ENCODE data around the gene SLC35E4. TPM values are rescaled to one million over a fixed set of nuclear protein-coding genes. Genes with fewer than 3 reads are reported as not detected.

Gene SLC35E4
- total and polyA plus RNA-seq, 5 donors from 2014 or later, result 1.9 to 14.5 (median 4.2) TPM

- H3K27ac ChIP-seq (ENCODE audit: insufficient read depth, low read length, poor library complexity, severe bottlenecking), result no peak overlapping the region
- Mint-ChIP-seq H3K27ac (no peak overlapping the region), H3K4me1 (peaks cover under 1 to 26% (median 13%) of the 10 kb centered on the region in 4 donors), H3K36me3 (peaks cover 6% of the 10 kb centered on the region), H3K4me3 (peak overlapping the region in 1 of 4 donors; percentile 66), H3K27me3 (no peaks in the 10 kb centered on the region), H3K9me3 (no peaks in the 10 kb centered on the region)
- H3K4me3 ChIP-seq (ENCODE audit: low read depth, low read length), result no peak overlapping the region
- no peaks in the 10 kb centered on the region for H3K9me3 ChIP-seq (ENCODE audit: control insufficient read depth in 2 of 2, low read length in 2 of 2)
- peaks cover 10% of the 10 kb centered on the region for H3K4me1 ChIP-seq (ENCODE audit: control insufficient read depth, insufficient read depth, low read length, poor library complexity, severe bottlenecking)
- no peaks in the 10 kb centered on the region for H3K36me3 ChIP-seq (ENCODE audit: control insufficient read depth, insufficient read depth, low read length)
- DNase-seq (no peak), ATAC-seq (ENCODE audit: low read depth in 2 of 2) (no peak)
- H3K27me3 ChIP-seq (ENCODE audit: control insufficient read depth, insufficient read depth, low read length), result no peaks in the 10 kb centered on the region
Observed at GRCh38 chr22:30646518-30647160, 11.1 kb downstream of the SLC35E4 start.

- Histone ChIP-seq H3K36me3 (ENCODE audit: control insufficient read depth, insufficient read depth, low read length) (no peaks in the 10 kb centered on the region), H3K4me3 (ENCODE audit: low read depth, low read length) (no peak overlapping the region), H3K27me3 (ENCODE audit: control insufficient read depth, insufficient read depth, low read length) (no peaks in the 10 kb centered on the region), H3K27ac (ENCODE audit: insufficient read depth, low read length, poor library complexity, severe bottlenecking) (no peak overlapping the region), H3K9me3 (ENCODE audit: control insufficient read depth in 2 of 2, low read length in 2 of 2) (no peaks in the 10 kb centered on the region), H3K4me1 (ENCODE audit: control insufficient read depth, insufficient read depth, low read length, poor library complexity, severe bottlenecking) (peaks cover 10% of the 10 kb centered on the region)
- Mint-ChIP-seq H3K4me1 (peaks cover 9 to 30% (median 20%) of the 10 kb centered on the region in 4 donors), H3K9me3 (no peaks in the 10 kb centered on the region), H3K36me3 (peaks cover 6% of the 10 kb centered on the region), H3K27me3 (no peaks in the 10 kb centered on the region), H3K4me3 (no peak overlapping the region), H3K27ac (no peak overlapping the region)
- DNase-seq (no peak), ATAC-seq (ENCODE audit: low read depth in 2 of 2) (no peak)
Observed at GRCh38 chr22:30647536-30647935, 12.0 kb downstream of the SLC35E4 start.

- ATAC-seq (ENCODE audit: low read depth in 2 of 2), result no peak
- no peaks in the 10 kb centered on the region for H3K9me3 Mint-ChIP-seq
- peaks cover 6% of the 10 kb centered on the region for H3K36me3 Mint-ChIP-seq
- peaks cover 9 to 37% (median 16%) of the 10 kb centered on the region in 4 donors for H3K4me1 Mint-ChIP-seq
- no peak overlapping the region for H3K4me3 Mint-ChIP-seq
- Histone ChIP-seq H3K4me1 (ENCODE audit: control insufficient read depth, insufficient read depth, low read length, poor library complexity, severe bottlenecking) (peaks cover 10% of the 10 kb centered on the region), H3K27me3 (ENCODE audit: control insufficient read depth, insufficient read depth, low read length) (no peaks in the 10 kb centered on the region), H3K36me3 (ENCODE audit: control insufficient read depth, insufficient read depth, low read length) (no peaks in the 10 kb centered on the region), H3K4me3 (ENCODE audit: low read depth, low read length) (no peak overlapping the region), H3K27ac (ENCODE audit: insufficient read depth, low read length, poor library complexity, severe bottlenecking) (no peak overlapping the region), H3K9me3 (ENCODE audit: control insufficient read depth in 2 of 2, low read length in 2 of 2) (no peaks in the 10 kb centered on the region)
- no peak for DNase-seq
- H3K27me3 Mint-ChIP-seq, result no peaks in the 10 kb centered on the region
- H3K27ac Mint-ChIP-seq, result peak overlapping the region in 1 of 3 donors; percentile 71
Observed at GRCh38 chr22:30648825-30649224, 13.2 kb downstream of the SLC35E4 start.

- Histone ChIP-seq H3K36me3 (ENCODE audit: control insufficient read depth, insufficient read depth, low read length) (no peaks in the 10 kb centered on the region), H3K4me1 (ENCODE audit: control insufficient read depth, insufficient read depth, low read length, poor library complexity, severe bottlenecking) (peaks cover 10% of the 10 kb centered on the region), H3K27ac (ENCODE audit: insufficient read depth, low read length, poor library complexity, severe bottlenecking) (peak overlapping the region; percentile 47), H3K4me3 (ENCODE audit: low read depth, low read length) (no peak overlapping the region), H3K27me3 (ENCODE audit: control insufficient read depth, insufficient read depth, low read length) (no peaks in the 10 kb centered on the region), H3K9me3 (ENCODE audit: control insufficient read depth in 2 of 2, low read length in 2 of 2) (no peaks in the 10 kb centered on the region)
- H3K9me3 Mint-ChIP-seq, result no peaks in the 10 kb centered on the region
- H3K4me3 Mint-ChIP-seq, result peak overlapping the region in 1 of 4 donors; percentile 32
- H3K27me3 Mint-ChIP-seq, result no peaks in the 10 kb centered on the region
- H3K4me1 Mint-ChIP-seq, result peaks cover 9 to 35% (median 15%) of the 10 kb centered on the region in 4 donors
- DNase-seq (peak in 2 of 3 donors; percentile 30 to 84), ATAC-seq (ENCODE audit: low read depth in 2 of 2) (peak; percentile 99)
- H3K36me3 Mint-ChIP-seq, result peaks cover 6% of the 10 kb centered on the region
- peak overlapping the region in 1 of 3 donors; percentile 71 for H3K27ac Mint-ChIP-seq
Observed at GRCh38 chr22:30649430-30650007, 13.9 kb downstream of the SLC35E4 start.

- no peaks in the 10 kb centered on the region for H3K27me3 Mint-ChIP-seq
- DNase-seq (no peak), ATAC-seq (ENCODE audit: low read depth in 2 of 2) (no peak)
- H3K27ac ChIP-seq (ENCODE audit: insufficient read depth, low read length, poor library complexity, severe bottlenecking), result no peak overlapping the region
- peaks cover 10% of the 10 kb centered on the region for H3K36me3 Mint-ChIP-seq
- H3K27ac Mint-ChIP-seq, result peak overlapping the region in 1 of 3 donors; percentile 80
- no peaks in the 10 kb centered on the region for H3K9me3 ChIP-seq (ENCODE audit: control insufficient read depth in 2 of 2, low read length in 2 of 2)
- no peaks in the 10 kb centered on the region for H3K9me3 Mint-ChIP-seq
- H3K4me3 Mint-ChIP-seq, result no peak overlapping the region
- no peak overlapping the region for H3K4me3 ChIP-seq (ENCODE audit: low read depth, low read length)
- H3K4me1 Mint-ChIP-seq, result peaks cover 9 to 34% (median 15%) of the 10 kb centered on the region in 4 donors
- peaks cover 10% of the 10 kb centered on the region for H3K4me1 ChIP-seq (ENCODE audit: control insufficient read depth, insufficient read depth, low read length, poor library complexity, severe bottlenecking)
- no peaks in the 10 kb centered on the region for H3K27me3 ChIP-seq (ENCODE audit: control insufficient read depth, insufficient read depth, low read length)
- no peaks in the 10 kb centered on the region for H3K36me3 ChIP-seq (ENCODE audit: control insufficient read depth, insufficient read depth, low read length)
Observed at GRCh38 chr22:30650508-30651116, 15.0 kb downstream of the SLC35E4 start.

GRCh38 chr22:30652852-30653251 lies 17.3 kb downstream of the SLC35E4 start:
- H3K27me3 Mint-ChIP-seq, result no peaks in the 10 kb centered on the region
- no peak overlapping the region for H3K4me3 Mint-ChIP-seq
- Histone ChIP-seq H3K9me3 (ENCODE audit: control insufficient read depth in 2 of 2, low read length in 2 of 2) (no peaks in the 10 kb centered on the region), H3K27ac (ENCODE audit: insufficient read depth, low read length, poor library complexity, severe bottlenecking) (no peak overlapping the region), H3K36me3 (ENCODE audit: control insufficient read depth, insufficient read depth, low read length) (no peaks in the 10 kb centered on the region), H3K4me3 (ENCODE audit: low read depth, low read length) (no peak overlapping the region), H3K4me1 (ENCODE audit: control insufficient read depth, insufficient read depth, low read length, poor library complexity, severe bottlenecking) (peaks cover 10% of the 10 kb centered on the region), H3K27me3 (ENCODE audit: control insufficient read depth, insufficient read depth, low read length) (no peaks in the 10 kb centered on the region)
- H3K9me3 Mint-ChIP-seq, result no peaks in the 10 kb centered on the region
- H3K4me1 Mint-ChIP-seq, result peaks cover 9 to 34% (median 15%) of the 10 kb centered on the region in 4 donors
- H3K36me3 Mint-ChIP-seq, result peaks cover 9% of the 10 kb centered on the region
- H3K27ac Mint-ChIP-seq, result peak overlapping the region in 1 of 3 donors; percentile 60
- DNase-seq (no peak), ATAC-seq (ENCODE audit: low read depth in 2 of 2) (no peak)

- no peaks in the 10 kb centered on the region for H3K9me3 ChIP-seq (ENCODE audit: control insufficient read depth in 2 of 2, low read length in 2 of 2)
- ATAC-seq (ENCODE audit: low read depth in 2 of 2) (no peak), DNase-seq (no peak)
- no peaks in the 10 kb centered on the region for H3K36me3 ChIP-seq (ENCODE audit: control insufficient read depth, insufficient read depth, low read length)
- peaks cover 6% of the 10 kb centered on the region for H3K4me1 ChIP-seq (ENCODE audit: control insufficient read depth, insufficient read depth, low read length, poor library complexity, severe bottlenecking)
- no peak overlapping the region for H3K4me3 ChIP-seq (ENCODE audit: low read depth, low read length)
- peaks cover 9 to 37% (median 12%) of the 10 kb centered on the region in 4 donors for H3K4me1 Mint-ChIP-seq
- H3K27me3 ChIP-seq (ENCODE audit: control insufficient read depth, insufficient read depth, low read length), result no peaks in the 10 kb centered on the region
- no peak overlapping the region for H3K27ac ChIP-seq (ENCODE audit: insufficient read depth, low read length, poor library complexity, severe bottlenecking)
- no peaks in the 10 kb centered on the region for H3K9me3 Mint-ChIP-seq
- no peaks in the 10 kb centered on the region for H3K27me3 Mint-ChIP-seq
- H3K36me3 Mint-ChIP-seq, result peaks cover 4% of the 10 kb centered on the region
- no peak overlapping the region for H3K4me3 Mint-ChIP-seq
- peak overlapping the region in 1 of 3 donors; percentile 44 for H3K27ac Mint-ChIP-seq
Observed at GRCh38 chr22:30654361-30654760, 18.8 kb downstream of the SLC35E4 start.
